ENCODE measurements around the gene IL15RA.
"Not testable (repeated sequence)": the region's sequence is repeated elsewhere in the genome, so short reads cannot be mapped to it uniquely, and the experiment has no call there.

The IL15RA gene

DNA sequence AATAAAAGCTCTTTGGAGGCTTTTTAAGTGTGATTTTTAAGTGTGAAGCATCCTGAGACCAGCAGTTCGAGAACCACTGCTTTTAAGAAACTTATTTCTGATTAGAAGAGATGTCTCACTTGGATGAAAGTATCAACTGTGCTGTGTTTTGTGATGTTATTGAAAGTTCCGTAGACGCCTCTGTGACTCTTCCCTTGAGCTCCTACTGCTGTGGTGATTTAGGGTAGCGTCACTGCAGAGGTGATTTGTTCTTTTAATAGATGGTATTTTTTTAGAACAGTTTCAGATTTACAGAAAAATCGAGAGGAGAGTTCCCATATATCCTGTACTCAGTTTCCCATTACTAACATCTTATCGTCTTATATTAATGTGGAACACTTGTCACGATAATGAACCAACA is 57.8 kb downstream of the IL15RA start:
- DNase-seq = no peak

DNA sequence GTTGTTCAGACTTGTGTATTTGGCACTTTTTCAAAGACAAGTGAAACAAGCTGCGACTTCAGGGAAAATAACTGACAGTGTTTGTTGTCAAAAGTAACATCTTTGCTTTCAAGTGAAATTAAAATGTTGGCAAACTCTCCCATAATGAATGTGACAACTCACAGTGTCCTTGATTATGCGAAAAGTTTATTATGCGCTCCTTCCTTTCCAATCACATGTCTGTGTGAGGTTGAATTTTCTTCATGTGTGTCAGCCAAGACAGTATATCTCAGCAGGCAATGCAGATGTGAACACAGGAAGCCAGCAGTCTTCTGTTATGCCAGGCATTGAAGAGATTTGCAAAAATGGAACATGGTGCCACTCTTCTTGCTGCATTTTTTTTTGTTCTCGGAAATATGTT is 58.6 kb downstream of the IL15RA start:
- no peak for DNase-seq

- DNase-seq = no peak
These were observed 60.0 kb downstream of the IL15RA start for GRCh38 chr10:5917305-5917704.

DNA sequence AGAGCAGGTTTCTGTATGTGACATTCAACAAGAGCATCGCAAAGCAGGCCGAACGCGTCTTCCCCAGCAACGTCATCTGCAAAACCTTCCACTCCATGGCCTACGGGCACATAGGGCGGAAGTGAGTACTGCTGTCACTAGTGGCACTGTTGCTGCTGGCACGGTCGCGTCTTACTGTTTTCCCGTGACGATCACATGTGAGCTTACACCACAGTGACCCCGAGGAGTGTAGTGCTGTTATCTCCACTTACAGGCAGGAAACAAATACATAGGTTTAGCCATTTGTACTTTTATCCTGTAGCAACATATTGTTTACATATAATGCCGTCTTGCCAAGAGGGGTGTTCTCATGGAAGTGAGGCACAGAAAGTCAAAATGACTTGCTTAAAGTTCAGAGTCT is 61.9 kb downstream of the IL15RA start:
- no peak for DNase-seq

- DNase-seq = no peak
These were observed 63.6 kb downstream of the IL15RA start for GRCh38 chr10:5913736-5914135.

DNA sequence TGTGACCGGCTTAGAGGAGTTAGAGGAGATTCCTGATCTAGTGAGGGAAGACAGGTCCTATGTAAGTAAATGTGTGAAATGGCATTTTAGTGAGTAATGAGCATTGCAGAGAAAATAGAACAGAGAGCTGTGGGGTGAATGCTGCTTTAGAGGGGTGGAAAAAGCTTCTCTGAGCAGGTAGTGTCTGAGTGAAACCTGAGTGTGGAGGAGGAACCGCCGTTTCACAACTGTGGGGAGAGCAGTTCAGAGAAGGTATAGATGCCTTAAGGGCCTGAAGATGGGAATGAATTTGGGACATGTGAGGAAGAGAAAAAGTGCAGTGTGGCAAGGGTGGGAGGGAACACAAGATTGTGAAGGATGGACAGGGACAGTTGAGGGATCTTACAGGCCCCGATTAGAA is 65.7 kb downstream of the IL15RA start:
- no peak for DNase-seq

GRCh38 chr10:5910323-5911100 is 66.8 kb downstream of the IL15RA start:
- no peak for DNase-seq

- not testable (repeated sequence) for DNase-seq
These were observed 68.7 kb downstream of the IL15RA start for GRCh38 chr10:5908676-5909075.

DNA sequence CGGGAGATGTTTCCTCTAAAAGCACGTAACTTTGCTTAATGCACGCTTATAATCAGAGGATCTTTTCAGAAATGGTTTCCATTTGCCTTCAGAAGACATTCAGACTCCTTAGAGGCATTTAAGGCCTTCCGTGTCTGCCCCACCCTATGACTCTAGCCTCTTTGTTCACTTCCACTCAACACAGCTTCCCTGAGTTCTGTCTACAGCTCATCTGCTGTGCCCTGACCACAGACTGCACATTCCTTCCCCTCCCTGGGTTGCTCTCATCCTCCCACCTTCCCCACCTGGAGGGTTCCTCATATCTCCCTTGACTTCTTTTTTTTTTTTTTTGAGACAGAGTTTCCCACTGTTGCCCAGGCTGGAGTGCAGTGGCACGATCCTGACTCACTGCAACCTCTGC is 70.7 kb downstream of the IL15RA start:
- no peak for DNase-seq

DNA sequence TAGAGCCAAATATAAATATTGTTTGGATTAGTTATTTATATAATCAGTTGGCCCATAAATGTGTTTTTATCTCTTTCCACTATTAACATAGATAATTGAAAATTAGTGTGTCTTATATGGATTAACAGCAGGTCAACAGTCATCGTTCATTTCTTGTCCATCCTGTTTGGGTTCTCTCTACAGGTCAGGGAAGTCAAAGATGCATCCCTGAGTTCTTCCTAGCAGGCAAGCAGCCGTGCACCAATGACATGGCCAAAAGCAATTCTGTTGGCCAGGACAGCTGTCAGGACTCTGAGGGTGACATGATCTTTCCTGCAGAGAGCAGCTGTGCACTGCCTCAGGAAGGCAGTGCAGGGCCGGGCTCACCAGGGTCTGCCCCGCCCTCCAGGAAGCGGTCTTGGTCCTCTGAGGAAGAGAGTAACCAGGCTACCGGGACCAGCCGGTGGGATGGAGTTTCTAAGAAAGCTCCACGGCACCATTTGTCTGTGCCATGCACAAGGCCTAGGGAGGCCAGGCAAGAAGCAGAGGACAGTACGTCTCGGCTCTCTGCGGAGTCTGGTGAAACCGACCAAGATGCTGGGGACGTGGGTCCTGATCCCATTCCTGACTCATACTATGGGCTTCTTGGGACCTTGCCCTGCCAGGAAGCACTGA is 71.4 kb downstream of the IL15RA start:
- no peak for DNase-seq

DNA sequence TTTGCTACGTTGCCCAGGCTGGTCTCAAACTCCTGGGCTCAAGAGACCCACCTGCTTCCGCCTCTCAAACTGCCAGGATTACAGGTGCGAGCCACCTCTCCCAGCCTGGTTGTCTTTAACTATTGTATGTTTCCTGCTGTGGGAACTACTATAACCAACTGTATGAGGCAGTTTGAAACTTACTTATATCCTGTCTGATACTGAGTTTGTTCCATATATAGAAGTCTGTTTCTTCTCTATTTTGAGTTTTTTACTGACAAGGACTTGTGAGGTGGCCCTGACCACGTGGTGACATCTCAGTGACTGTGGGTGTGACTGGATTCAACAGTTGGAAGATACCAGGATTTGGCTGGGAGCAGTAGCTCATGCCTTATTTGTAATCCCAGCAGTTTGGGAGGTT is 73.1 kb downstream of the IL15RA start:
- no peak for DNase-seq

- no peak for DNase-seq
These were observed 73.8 kb downstream of the IL15RA start for GRCh38 chr10:5903563-5903962.

- DNase-seq = no peak
These were observed 74.7 kb downstream of the IL15RA start for GRCh38 chr10:5902511-5903274.

All from NCI-H2029 (cell line).